AG08396 (cell line): ENCODE data around the gene SLC25A11.
A peak's percentile ranks its signal among the peaks of the same experiment; 100 is the strongest.
"Not testable (repeated sequence)": the region's sequence is repeated elsewhere in the genome, so short reads cannot be mapped to it uniquely, and the experiment has no call there.

Experiments
- DNase-seq: peaks from one replicate; pipeline ENCODE4 v3.0.0; 2012; ENCODE audit warnings: low spot score, mixed read lengths

SLC25A11 gene

GRCh38 chr17:4945176-4945943 lies 5.5 kb upstream of the SLC25A11 start:
- DNase-seq, result peak; percentile 92

GRCh38 chr17:4944554-4945175 lies 4.8 kb upstream of the SLC25A11 start:
- no peak for DNase-seq

- no peak for DNase-seq
Observed at GRCh38 chr17:4944163-4944553, 4.3 kb upstream of the SLC25A11 start.

- no peak for DNase-seq
Observed at GRCh38 chr17:4942760-4943508, 3.1 kb upstream of the SLC25A11 start.

- no peak for DNase-seq
Observed at GRCh38 chr17:4941319-4941610, 1.4 kb upstream of the SLC25A11 start.

- peak; percentile 77 for DNase-seq
Observed at GRCh38 chr17:4940555-4941318, 891 bp upstream of the SLC25A11 start.

- no peak for DNase-seq
Observed at GRCh38 chr17:4939546-4939795, 375 bp downstream of the SLC25A11 start.

- no peak for DNase-seq
Observed at GRCh38 chr17:4938688-4939545, 929 bp downstream of the SLC25A11 start.

- DNase-seq, result no peak
Observed at GRCh38 chr17:4938069-4938491, 1.8 kb downstream of the SLC25A11 start.

- no peak for DNase-seq
Observed at GRCh38 chr17:4937553-4937952, 2.3 kb downstream of the SLC25A11 start.

GRCh38 chr17:4936436-4936835 lies 3.4 kb downstream of the SLC25A11 start:
- DNase-seq, result no peak

- DNase-seq, result no peak
Observed at GRCh38 chr17:4935650-4936049, 4.2 kb downstream of the SLC25A11 start.

- DNase-seq, result peak; percentile 70
Observed at GRCh38 chr17:4934173-4934979, 5.5 kb downstream of the SLC25A11 start.

- DNase-seq, result no peak
Observed at GRCh38 chr17:4933646-4934045, 6.2 kb downstream of the SLC25A11 start.

GRCh38 chr17:4932756-4933155 lies 7.1 kb downstream of the SLC25A11 start:
- DNase-seq, result no peak

GRCh38 chr17:4931963-4932362 lies 7.9 kb downstream of the SLC25A11 start, which contains the start of gene GP1BA:
TSS of gene GP1BA (plus strand) at chr17:4932277. CDS start at chr17:4932605, 328 bp downstream.
- DNase-seq, result no peak

GRCh38 chr17:4928881-4929280 lies 11.0 kb downstream of the SLC25A11 start:
- no peak for DNase-seq

- DNase-seq, result not testable (repeated sequence)
Observed at GRCh38 chr17:4926577-4927335, 13.1 kb downstream of the SLC25A11 start.

GRCh38 chr17:4921320-4921719 lies 18.5 kb downstream of the SLC25A11 start:
- DNase-seq, result no peak
